DMS53 treated with DMSO at 0.1 percent for 48 hours (cell line): Measurements from ENCODE around the gene RASSF5.

Experiments used
- DNase-seq: peaks from one replicate; lab custom pipeline; 2025; ENCODE audit not compliant: unreplicated experiment; lab: John Stamatoyannopoulos, UW

The RASSF5 gene

GRCh38 chr1:206544562-206545257, 37.4 kb downstream of the RASSF5 start:
- peak; percentile 80 for DNase-seq

- no peak for DNase-seq
These were observed 38.0 kb downstream of the RASSF5 start for GRCh38 chr1:206545351-206545750.

GRCh38 chr1:206547104-206547503, 39.8 kb downstream of the RASSF5 start:
- no peak for DNase-seq

- DNase-seq, result peak; percentile 96
These were observed 43.1 kb downstream of the RASSF5 start for GRCh38 chr1:206550446-206550845.

- no peak for DNase-seq
These were observed 44.1 kb downstream of the RASSF5 start for GRCh38 chr1:206551296-206551985.

GRCh38 chr1:206551986-206552326, 44.6 kb downstream of the RASSF5 start:
- DNase-seq, result no peak

- DNase-seq, result no peak
These were observed 46.9 kb downstream of the RASSF5 start for GRCh38 chr1:206554211-206554610.

- DNase-seq, result no peak
These were observed 47.6 kb downstream of the RASSF5 start for GRCh38 chr1:206554701-206555472.

- DNase-seq, result no peak
These were observed 48.2 kb downstream of the RASSF5 start for GRCh38 chr1:206555473-206555935.

- peak; percentile 16 for DNase-seq
These were observed 48.9 kb downstream of the RASSF5 start for GRCh38 chr1:206556047-206556749.

- DNase-seq, result peak; percentile 57
These were observed 49.7 kb downstream of the RASSF5 start for GRCh38 chr1:206556750-206557635.

GRCh38 chr1:206557636-206558473, 50.5 kb downstream of the RASSF5 start:
- peak; percentile 42 for DNase-seq

GRCh38 chr1:206558794-206559671, 51.7 kb downstream of the RASSF5 start:
- DNase-seq, result no peak

GRCh38 chr1:206559672-206559995, 52.3 kb downstream of the RASSF5 start:
- no peak for DNase-seq

GRCh38 chr1:206560007-206560716, 52.8 kb downstream of the RASSF5 start:
- no peak for DNase-seq

- no peak for DNase-seq
These were observed 56.3 kb downstream of the RASSF5 start for GRCh38 chr1:206563367-206564207.

GRCh38 chr1:206565995-206566394, 58.7 kb downstream of the RASSF5 start:
- DNase-seq, result no peak
